Hypothalamus (tissue), 51 donors: ENCODE measurements around the gene HERC2.
"Not testable (repeated sequence)": the region's sequence is repeated elsewhere in the genome, so short reads cannot be mapped to it uniquely, and the experiment has no call there.

Experiments
- DNase-seq, 51 donors: peaks; one replicate each; lab custom pipeline; 2025; lab: John Stamatoyannopoulos, UW

The HERC2 gene

GRCh38 chr15:28274635-28275034 is 47.3 kb downstream of the HERC2 start:
- DNase-seq, result no peak

GRCh38 chr15:28273873-28274610 is 47.9 kb downstream of the HERC2 start:
- no peak for DNase-seq

GRCh38 chr15:28273468-28273867 is 48.5 kb downstream of the HERC2 start:
- DNase-seq, result peak in 1 of 51 donors; percentile 6

- DNase-seq, result no peak
These were observed 49.4 kb downstream of the HERC2 start for GRCh38 chr15:28272587-28272986.

- DNase-seq, result no peak
These were observed 50.2 kb downstream of the HERC2 start for GRCh38 chr15:28271697-28272260.

GRCh38 chr15:28269097-28269496 is 52.9 kb downstream of the HERC2 start:
- DNase-seq, result no peak

- DNase-seq, result no peak
These were observed 54.3 kb downstream of the HERC2 start for GRCh38 chr15:28267727-28268126.

GRCh38 chr15:28265334-28266019 is 56.5 kb downstream of the HERC2 start:
- no peak for DNase-seq

GRCh38 chr15:28264166-28264565 is 57.8 kb downstream of the HERC2 start:
- no peak for DNase-seq

- DNase-seq, result no peak
These were observed 59.5 kb downstream of the HERC2 start for GRCh38 chr15:28262438-28262837.

- peak in 7 of 51 donors; percentile 2 to 18 (median 11) for DNase-seq
These were observed 61.3 kb downstream of the HERC2 start for GRCh38 chr15:28260722-28261121.

GRCh38 chr15:28260317-28260716 is 61.7 kb downstream of the HERC2 start:
- DNase-seq, result no peak

- no peak for DNase-seq
These were observed 66.0 kb downstream of the HERC2 start for GRCh38 chr15:28255965-28256364.

- DNase-seq, result no peak
These were observed 69.1 kb downstream of the HERC2 start for GRCh38 chr15:28252831-28253230.

GRCh38 chr15:28246605-28247004 is 75.4 kb downstream of the HERC2 start:
- DNase-seq, result no peak

- no peak for DNase-seq
These were observed 78.1 kb downstream of the HERC2 start for GRCh38 chr15:28243901-28244300.

- DNase-seq, result no peak
These were observed 78.6 kb downstream of the HERC2 start for GRCh38 chr15:28243399-28243798.

GRCh38 chr15:28238296-28238695 is 83.7 kb downstream of the HERC2 start:
- DNase-seq, result not testable (repeated sequence)

GRCh38 chr15:28231743-28232142 is 90.2 kb downstream of the HERC2 start:
- not testable (repeated sequence) for DNase-seq

- not testable (repeated sequence) for DNase-seq
These were observed 90.6 kb downstream of the HERC2 start for GRCh38 chr15:28231336-28231735.

- DNase-seq, result not testable (repeated sequence)
These were observed 92.9 kb downstream of the HERC2 start for GRCh38 chr15:28228990-28229640.
